CD14-positive monocyte (primary cell): ENCODE results near the gene CRYBG1. TPM values are rescaled to one million over a fixed set of nuclear protein-coding genes. Genes with fewer than 3 reads are reported as not detected.

Source experiments
- DNase-seq, 3 donors: peaks; one replicate each; pipeline ENCODE4 v3.0.0-alpha.2; 2011 to 2022
- H2AFZ ChIP-seq: 2 replicates; pipeline ENCODE4 v1.6.0; 2012; ENCODE audit warnings: mild to moderate bottlenecking, low read depth, low read length, inconsistent platforms; ENCODE audit not compliant: insufficient read depth, poor library complexity, severe bottlenecking
- H3K27ac ChIP-seq, 2 donors: 1 replicate in 1 of 2; 2 replicates in 1 of 2; pipeline ENCODE4 v1.5.1; 2012 to 2013; ENCODE audit warnings: low read length in 2 of 2, control low read depth in 1 of 2, inconsistent platforms in 1 of 2, low read depth in 1 of 2, mild to moderate bottlenecking in 1 of 2
- H3K27me3 ChIP-seq, 2 donors: one replicate each; pipeline versions ENCODE4 v1.6.0 to v1.6.1; 2011 to 2013; ENCODE audit warnings: low read length in 2 of 2; ENCODE audit not compliant: control insufficient read depth in 2 of 2, insufficient read depth in 2 of 2
- H3K36me3 ChIP-seq, 2 donors: replicated peaks in 1 of 2; 1 replicate in 1 of 2; 2 replicates in 1 of 2; pipeline versions ENCODE4 v1.5.1 to v1.6.1; 2012 to 2013; ENCODE audit warnings: low read length in 2 of 2, control low read depth in 1 of 2, inconsistent platforms in 1 of 2, mild to moderate bottlenecking in 1 of 2; ENCODE audit not compliant: insufficient read depth in 2 of 2, control insufficient read depth in 1 of 2
- H3K4me1 ChIP-seq, 2 donors: 1 replicate in 1 of 2; 2 replicates in 1 of 2; pipeline versions ENCODE4 v1.5.1 to v1.6.1; 2012 to 2013; ENCODE audit warnings: low read length in 2 of 2, control low read depth in 1 of 2, inconsistent platforms in 1 of 2, mild to moderate bottlenecking in 1 of 2, moderate library complexity in 1 of 2; ENCODE audit not compliant: insufficient read depth in 2 of 2, control insufficient read depth in 1 of 2
- H3K4me2 ChIP-seq: replicated peaks from 2 replicates; pipeline ENCODE3; 2012; ENCODE audit warnings: low read length, moderate library complexity, mild to moderate bottlenecking; ENCODE audit not compliant: poor library complexity, severe bottlenecking; ENCODE audit errors: extremely low read depth
- H3K4me3 ChIP-seq, 3 experiments: fragments of 200-600 bp in 1 of 3; sonication (generic) in 1 of 3; replicated peaks in 1 of 3; 1 replicate in 2 of 3; 2 replicates in 1 of 3; pipeline ENCODE4 v1.5.1; 2011 to 2013; ENCODE audit warnings: low read length in 3 of 3, mild to moderate bottlenecking in 3 of 3, control low read depth in 2 of 3, low read depth in 2 of 3, inconsistent platforms in 1 of 3, moderate library complexity in 1 of 3
- H3K79me2 ChIP-seq: 2 replicates; pipeline ENCODE4 v1.6.0; 2012; ENCODE audit warnings: mild to moderate bottlenecking, control low read depth, inconsistent platforms, low read length, moderate library complexity; ENCODE audit not compliant: insufficient read depth
- H3K9ac ChIP-seq: 2 replicates; pipeline ENCODE4 v1.6.0; 2017; ENCODE audit warnings: low read length, mild to moderate bottlenecking; ENCODE audit not compliant: insufficient read depth, poor library complexity, severe bottlenecking
- H3K9me3 ChIP-seq, 2 donors: replicated peaks in 1 of 2; 1 replicate in 1 of 2; 2 replicates in 1 of 2; pipeline versions ENCODE4 v1.5.1 to v1.6.1; 2012 to 2013; ENCODE audit warnings: low read length in 2 of 2, control low read depth in 1 of 2; ENCODE audit not compliant: control insufficient read depth in 1 of 2, insufficient read depth in 1 of 2
- H4K20me1 ChIP-seq: 2 replicates; pipeline ENCODE4 v1.6.0; 2012; ENCODE audit warnings: mild to moderate bottlenecking, low read length, control low read depth, moderate library complexity; ENCODE audit not compliant: insufficient read depth
- H3K27ac Mint-ChIP-seq, 7 donors: one replicate each; pipeline ENCODE4 v1.8.0; 2020; ENCODE audit warnings: mild to moderate bottlenecking in 7 of 7, mixed read lengths in 7 of 7, moderate library complexity in 6 of 7, inconsistent platforms in 2 of 7
- H3K27me3 Mint-ChIP-seq, 3 donors: one replicate each; pipeline ENCODE4 v1.8.0; 2021 to 2022; ENCODE audit warnings: low read depth in 3 of 3, mild to moderate bottlenecking in 3 of 3, mixed read lengths in 3 of 3, moderate library complexity in 3 of 3, inconsistent platforms in 1 of 3
- H3K36me3 Mint-ChIP-seq, 2 donors: one replicate each; pipeline ENCODE4 v1.8.0; 2020; ENCODE audit warnings: mixed read lengths in 2 of 2, inconsistent platforms in 1 of 2, mild to moderate bottlenecking in 1 of 2
- H3K4me1 Mint-ChIP-seq: one replicate; pipeline ENCODE4 v1.8.0; 2020; ENCODE audit warnings: mild to moderate bottlenecking, mixed read lengths
- H3K4me3 Mint-ChIP-seq, 2 donors: one replicate each; pipeline ENCODE4 v1.8.0; 2020; ENCODE audit warnings: mild to moderate bottlenecking in 2 of 2, mixed read lengths in 2 of 2, moderate library complexity in 1 of 2
- H3K9me3 Mint-ChIP-seq, 7 donors: one replicate each; pipeline ENCODE4 v1.8.0; 2020 to 2022; ENCODE audit warnings: mixed read lengths in 7 of 7, mild to moderate bottlenecking in 6 of 7, moderate library complexity in 6 of 7, inconsistent platforms in 2 of 7
- CTCF ChIP-seq: fragments of 200-600 bp; IDR thresholded peaks from one replicate; pipeline ENCODE4 v1.8.0; 2022; ENCODE audit warnings: antibody characterized with exemption, mild to moderate bottlenecking
- WGBS: methylation state at CpG from one replicate; pipeline ENCODE4 v1.1.5; 2013; ENCODE audit warnings: missing lambda C conversion rate; ENCODE audit not compliant: insufficient coverage; 5-methylcytosine and 5-hydroxymethylcytosine counted together
- intact Hi-C, 2 donors: fragments of 100-400 bp; cut with micrococcal nuclease; formaldehyde crosslinking; loops; one replicate each; pipeline versions ENCODE4 v1.15.0 to v1.15.1; 2023
- polyA plus RNA-seq, 3 donors: library from polyadenylated mRNA; depleted of rRNA in 1 of 3; unstranded in 2 of 3; stranded (reverse) in 1 of 3; fragments of 300-500 nt in 2 of 3; fragments of >200 nt in 1 of 3; fragmentation: Illumina TruSeq in 2 of 3; gene quantifications; 1 replicate in 2 of 3; 2 replicates in 1 of 3; pipeline ENCODE4 v1.2.3, GENCODE V29; 2012 to 2021

Gene CRYBG1
- polyA plus RNA-seq, 3 donors, result 7.9 to 11.9 (median 11.1) TPM

GRCh38 chr6:106426250-106426970 lies 65.9 kb downstream of the CRYBG1 start:
- H3K4me2 ChIP-seq, result no peak overlapping the region

GRCh38 chr6:106430466-106430865 lies 69.9 kb downstream of the CRYBG1 start:
- H3K4me3 Mint-ChIP-seq, result no peak overlapping the region

More at GRCh38 chr6:106426250-106426970, 65.9 kb downstream of the CRYBG1 start:
- TF ChIP-seq CTCF, result no peak
- Histone ChIP-seq H3K9me3 (no peaks in the 10 kb centered on the region), H3K4me1 (peaks cover 5 to 6% of the 10 kb centered on the region in 2 donors), H3K27me3 (no peaks in the 10 kb centered on the region), H3K27ac (no peak overlapping the region), H3K4me3 (no peak overlapping the region), H3K79me2 (no peaks in the 10 kb centered on the region), H3K36me3 (no peaks in the 10 kb centered on the region), H3K9ac (no peak overlapping the region), H4K20me1 (no peaks in the 10 kb centered on the region), H2AFZ (no peak overlapping the region)
- Mint-ChIP-seq H3K27me3 (peaks cover 0 to 3% (median 0%) of the 10 kb centered on the region in 3 donors), H3K27ac (no peak overlapping the region), H3K9me3 (no peaks in the 10 kb centered on the region), H3K36me3 (no peaks in the 10 kb centered on the region), H3K4me1 (no peaks in the 10 kb centered on the region), H3K4me3 (no peak overlapping the region)
- intact Hi-C loops, result loop anchor here in 1 of 2 donors (10.0 kb wide), 1 partner anchor 92 kb away; no protein-coding TSS in a partner anchor
- DNase-seq, result no peak
- WGBS, result 94% methylated on average over 2 of the region's 5 CpGs

More at GRCh38 chr6:106430466-106430865, 69.9 kb downstream of the CRYBG1 start:
- Histone ChIP-seq H3K4me2 (no peak overlapping the region), H3K79me2 (no peaks in the 10 kb centered on the region), H3K36me3 (no peaks in the 10 kb centered on the region), H3K9me3 (no peaks in the 10 kb centered on the region), H3K27me3 (no peaks in the 10 kb centered on the region), H3K9ac (no peak overlapping the region), H4K20me1 (no peaks in the 10 kb centered on the region), H3K4me1 (peaks cover 5 to 6% of the 10 kb centered on the region in 2 donors), H3K27ac (no peak overlapping the region), H2AFZ (no peak overlapping the region), H3K4me3 (no peak overlapping the region)
- Mint-ChIP-seq H3K4me1 (no peaks in the 10 kb centered on the region), H3K9me3 (no peaks in the 10 kb centered on the region), H3K27me3 (peaks cover 0 to 3% (median 0%) of the 10 kb centered on the region in 3 donors), H3K36me3 (no peaks in the 10 kb centered on the region), H3K27ac (no peak overlapping the region)
- 100% methylated on average over 2 of the region's 7 CpGs for WGBS
- intact Hi-C loops, result no loop called here
- TF ChIP-seq CTCF, result no peak
- no peak for DNase-seq
